Esophagus squamous epithelium (tissue), 5 donors: ENCODE results near the gene CTNNA3. TPM values are rescaled to one million over a fixed set of nuclear protein-coding genes. Genes with fewer than 3 reads are reported as not detected.
A peak's percentile ranks its signal among the peaks of the same experiment; 100 is the strongest.
"Not testable (repeated sequence)": the region's sequence is repeated elsewhere in the genome, so short reads cannot be mapped to it uniquely, and the experiment has no call there.

Experiments
- DNase-seq: peaks from one replicate; lab custom pipeline; 2025; lab: John Stamatoyannopoulos, UW
- H3K27ac ChIP-seq, 4 donors: fragments of 200-600 bp; sonication (generic); one replicate each; pipeline ENCODE4 v1.5.1; 2016 to 2019; ENCODE audit warnings: mild to moderate bottlenecking in 1 of 4
- H3K27me3 ChIP-seq, 4 donors: fragments of 200-600 bp; sonication (generic); 1 replicate in 3 of 4; 2 replicates in 1 of 4; pipeline versions ENCODE4 v1.5.1 to v1.6.0; 2017 to 2021; ENCODE audit warnings: antibody characterized with exemption in 1 of 4
- H3K36me3 ChIP-seq, 3 donors: fragments of 200-600 bp; sonication (generic); one replicate each; pipeline ENCODE4 v1.5.1; 2016 to 2019
- H3K4me1 ChIP-seq, 3 donors: fragments of 200-600 bp; sonication (generic); one replicate each; pipeline ENCODE4 v1.5.1; 2017 to 2019
- H3K4me3 ChIP-seq, 4 donors: fragments of 200-600 bp; sonication (generic); 1 replicate in 3 of 4; 2 replicates in 1 of 4; pipeline ENCODE4 v1.5.1; 2016 to 2019; ENCODE audit warnings: mild to moderate bottlenecking in 2 of 4, moderate library complexity in 1 of 4
- H3K9me3 ChIP-seq, 3 donors: fragments of 200-600 bp; sonication (generic); one replicate each; pipeline ENCODE4 v1.5.1; 2016 to 2019
- CTCF ChIP-seq, 6 experiments: fragments of 450-650 bp in 4 of 6; fragments of 200-600 bp in 2 of 6; sonication (generic) in 2 of 6; IDR thresholded peaks; one replicate each; pipeline ENCODE4 v1.5.1; 2016 to 2019; ENCODE audit warnings: antibody characterized with exemption in 6 of 6, mild to moderate bottlenecking in 4 of 6, moderate library complexity in 4 of 6
- POLR2A ChIP-seq, 4 donors: fragments of 450-650 bp; IDR thresholded peaks; one replicate each; pipeline ENCODE4 v1.6.1; 2017; ENCODE audit warnings: antibody characterized with exemption in 4 of 4, mild to moderate bottlenecking in 4 of 4, moderate library complexity in 3 of 4
- WGBS, 2 donors: methylation state at CpG; one replicate each; pipeline ENCODE4 v1.1.5; 2018; 5-methylcytosine and 5-hydroxymethylcytosine counted together
- intact Hi-C: fragments of 100-400 bp; cut with DNase I; formaldehyde crosslinking; loops from one replicate; pipeline ENCODE4 v1.15.0; 2022
- total RNA-seq, 4 donors: library from RNA; depleted of rRNA; stranded (reverse); fragments of >200 nt; gene quantifications; one replicate each; pipeline ENCODE4 v1.1.0, GENCODE V29; 2016
- donor health status: DM: yes; HTN: yes; CAD: no.

The CTNNA3 gene
- total RNA-seq, result 1 to 10 TPM in 1 of 4 donors, under 1 TPM in 2, not detected in 1; 0.29 to 1.9 (median 0.61) TPM

- intact Hi-C loops, result loop anchor here (5.0 kb wide), 1 partner anchor 86 kb away; no protein-coding TSS in a partner anchor
- Histone ChIP-seq H3K4me3 (peak within 1 kb of the TSS in 2 of 4 donors; percentile 8 to 46), H3K36me3 (no peaks in the 10 kb centered on the region), H3K4me1 (peaks cover 0 to 6% (median 4%) of the 10 kb centered on the region in 3 donors), H3K27me3 (no peaks in the 10 kb centered on the region), H3K9me3 (no peaks in the 10 kb centered on the region), H3K27ac (peak within 1 kb of the TSS in 1 of 4 donors; percentile 7)
- TF ChIP-seq CTCF (IDR thresholded peaks at IDR 0.05) (no peak), POLR2A (IDR thresholded peaks at IDR 0.05) (no peak)
- DNase-seq, result no peak
- WGBS, 2 donors, result 34 to 51% methylated on average over 6 of the region's 6 CpGs
These were observed at the start of gene CTNNA3 for GRCh38 chr10:67696029-67696428. Gene CTNNA3, minus strand, starts transcription at chr10:67696195.

- Histone ChIP-seq H3K4me1 (no peaks in the 10 kb centered on the region), H3K4me3 (no peak overlapping the region), H3K9me3 (no peaks in the 10 kb centered on the region), H3K27ac (no peak overlapping the region), H3K27me3 (no peaks in the 10 kb centered on the region), H3K36me3 (no peaks in the 10 kb centered on the region)
- TF ChIP-seq POLR2A (IDR thresholded peaks at IDR 0.05) (no peak), CTCF (IDR thresholded peaks at IDR 0.05) (no peak)
- no peak for DNase-seq
- WGBS, 2 donors, result 66 to 82% methylated on average over 4 of the region's 4 CpGs
- intact Hi-C loops, result no loop called here
These were observed 39.4 kb upstream of the CTNNA3 start for GRCh38 chr10:67735430-67735829.

GRCh38 chr10:67733511-67733910 is 37.5 kb upstream of the CTNNA3 start:
- no peak overlapping the region for H3K27ac ChIP-seq
- H3K9me3 ChIP-seq, result no peaks in the 10 kb centered on the region
- H3K36me3 ChIP-seq, result no peaks in the 10 kb centered on the region
- no peak for DNase-seq
- intact Hi-C loops, result no loop called here
- no peak overlapping the region for H3K4me3 ChIP-seq
- WGBS, 2 donors, result 95% methylated on average over 1 of the region's 1 CpG
- no peaks in the 10 kb centered on the region for H3K4me1 ChIP-seq
- H3K27me3 ChIP-seq, result no peaks in the 10 kb centered on the region
- TF ChIP-seq CTCF (IDR thresholded peaks at IDR 0.05), result no peak
- TF ChIP-seq POLR2A (IDR thresholded peaks at IDR 0.05), result no peak

- TF ChIP-seq POLR2A (IDR thresholded peaks at IDR 0.05), result no peak
- H3K27me3 ChIP-seq, result no peaks in the 10 kb centered on the region
- H3K36me3 ChIP-seq, result no peaks in the 10 kb centered on the region
- no peak overlapping the region for H3K4me3 ChIP-seq
- 61 to 88% methylated on average over 2 of the region's 2 CpGs for WGBS, 2 donors
- no peak overlapping the region for H3K27ac ChIP-seq
- H3K9me3 ChIP-seq, result no peaks in the 10 kb centered on the region
- no peaks in the 10 kb centered on the region for H3K4me1 ChIP-seq
- intact Hi-C loops, result no loop called here
- DNase-seq, result no peak
These were observed 29.6 kb upstream of the CTNNA3 start for GRCh38 chr10:67725567-67725966.

- Histone ChIP-seq H3K27ac (no peak overlapping the region), H3K27me3 (no peaks in the 10 kb centered on the region), H3K4me1 (no peaks in the 10 kb centered on the region), H3K36me3 (no peaks in the 10 kb centered on the region), H3K4me3 (no peak overlapping the region), H3K9me3 (no peaks in the 10 kb centered on the region)
- 65 to 67% methylated on average over 6 of the region's 6 CpGs for whole genome bisulfite sequencing, 2 donors
- intact Hi-C loops, result no loop called here
- DNase-seq, result no peak
- TF ChIP-seq POLR2A (IDR thresholded peaks at IDR 0.05), result no peak
- TF ChIP-seq CTCF (IDR thresholded peaks at IDR 0.05), result no peak
These were observed 27.6 kb upstream of the CTNNA3 start for GRCh38 chr10:67723601-67724000.

- DNase-seq, result no peak
- no peak for TF ChIP-seq POLR2A (IDR thresholded peaks at IDR 0.05)
- TF ChIP-seq CTCF (IDR thresholded peaks at IDR 0.05), result no peak
- intact Hi-C loops, result no loop called here
- Histone ChIP-seq H3K36me3 (no peaks in the 10 kb centered on the region), H3K9me3 (no peaks in the 10 kb centered on the region), H3K27me3 (no peaks in the 10 kb centered on the region), H3K4me3 (no peak overlapping the region), H3K27ac (no peak overlapping the region), H3K4me1 (no peaks in the 10 kb centered on the region)
These were observed 26.1 kb upstream of the CTNNA3 start for GRCh38 chr10:67722113-67722512.

- H3K27me3 ChIP-seq, DNase-seq, H3K4me3 ChIP-seq, H3K4me1 ChIP-seq, H3K9me3 ChIP-seq, intact Hi-C loops, H3K36me3 ChIP-seq, H3K27ac ChIP-seq: not testable (repeated sequence)
- WGBS, 2 donors, result 88 to 92% methylated on average over 4 of the region's 4 CpGs
These were observed 20.5 kb upstream of the CTNNA3 start for GRCh38 chr10:67716455-67716854.
